Body of pancreas (tissue), 4 donors: ENCODE results near the gene PKD1L1.

Experiments
- POLR2A ChIP-seq, 3 donors: fragments of 450-650 bp; IDR thresholded peaks; one replicate each; pipeline ENCODE4 v1.6.1; 2016; ENCODE audit warnings: antibody characterized with exemption in 3 of 3, mild to moderate bottlenecking in 2 of 3
- TF ChIP-seq, protein P1 (sequence below), 7 experiments: fragments of 450-650 bp in 4 of 7; fragments of 200-600 bp in 3 of 7; sonication (generic) in 3 of 7; IDR thresholded peaks; one replicate each; pipeline ENCODE4 v1.5.1; 2016 to 2019; ENCODE audit warnings: antibody characterized with exemption in 7 of 7

DNA sequence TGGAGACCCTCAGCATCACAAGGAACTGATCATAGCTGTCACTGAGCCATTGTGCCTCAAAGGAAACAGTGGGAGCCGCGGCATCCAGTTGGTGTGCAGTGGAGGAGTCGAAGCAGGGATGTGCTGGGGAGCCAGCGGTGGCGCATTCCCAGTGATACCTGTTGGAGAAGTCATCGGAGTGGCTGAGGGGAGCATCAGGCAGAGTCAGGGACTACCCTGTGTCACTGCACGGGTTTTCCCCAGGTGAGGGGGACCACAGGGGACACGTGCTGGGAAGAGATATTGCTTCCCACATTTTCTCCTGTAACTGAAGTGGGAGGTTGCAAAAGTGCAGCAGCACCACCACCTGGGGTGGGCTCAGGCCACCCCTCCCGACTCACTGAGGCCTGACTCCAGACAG, 57.7 kb downstream of the PKD1L1 start:
- TF ChIP-seq POLR2A (IDR thresholded peaks at IDR 0.05), result no peak
- TF ChIP-seq, protein P1, sequence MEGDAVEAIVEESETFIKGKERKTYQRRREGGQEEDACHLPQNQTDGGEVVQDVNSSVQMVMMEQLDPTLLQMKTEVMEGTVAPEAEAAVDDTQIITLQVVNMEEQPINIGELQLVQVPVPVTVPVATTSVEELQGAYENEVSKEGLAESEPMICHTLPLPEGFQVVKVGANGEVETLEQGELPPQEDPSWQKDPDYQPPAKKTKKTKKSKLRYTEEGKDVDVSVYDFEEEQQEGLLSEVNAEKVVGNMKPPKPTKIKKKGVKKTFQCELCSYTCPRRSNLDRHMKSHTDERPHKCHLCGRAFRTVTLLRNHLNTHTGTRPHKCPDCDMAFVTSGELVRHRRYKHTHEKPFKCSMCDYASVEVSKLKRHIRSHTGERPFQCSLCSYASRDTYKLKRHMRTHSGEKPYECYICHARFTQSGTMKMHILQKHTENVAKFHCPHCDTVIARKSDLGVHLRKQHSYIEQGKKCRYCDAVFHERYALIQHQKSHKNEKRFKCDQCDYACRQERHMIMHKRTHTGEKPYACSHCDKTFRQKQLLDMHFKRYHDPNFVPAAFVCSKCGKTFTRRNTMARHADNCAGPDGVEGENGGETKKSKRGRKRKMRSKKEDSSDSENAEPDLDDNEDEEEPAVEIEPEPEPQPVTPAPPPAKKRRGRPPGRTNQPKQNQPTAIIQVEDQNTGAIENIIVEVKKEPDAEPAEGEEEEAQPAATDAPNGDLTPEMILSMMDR (IDR thresholded peaks at IDR 0.05), result no peak
